ENCODE measurements around the gene ARHGEF9.

GRCh38 chrX:63746715-63747114 is 38.3 kb downstream of the ARHGEF9 start:
- no peak for TF ChIP-seq GABPA (IDR thresholded peaks at IDR 0.05; ENCODE audit: low read depth)
- TF ChIP-seq CTCF (IDR thresholded peaks at IDR 0.05): no peak
- TF ChIP-seq TAF1 (IDR thresholded peaks at IDR 0.05; ENCODE audit: borderline replicate concordance, low read depth, low read length): no peak
- no peak for TF ChIP-seq USF2 (IDR thresholded peaks at IDR 0.05; ENCODE audit: borderline replicate concordance, low read depth, low read length)
- no peak for TF ChIP-seq POLR2AphosphoS5 (IDR thresholded peaks at IDR 0.05; ENCODE audit: low read depth, low read length)
- no peak for TF ChIP-seq MXI1 (IDR thresholded peaks at IDR 0.05; ENCODE audit: low read depth, low read length)
